ENCODE data around the gene EVPL.

- TF ChIP-seq CTCF (IDR thresholded peaks at IDR 0.05; ENCODE audit: insufficient read depth, low read depth, low read length) = no peak
- TF ChIP-seq EZH2 (IDR thresholded peaks at IDR 0.05; ENCODE audit: insufficient read depth, low read length) = no peak
These were observed 38.7 kb upstream of the EVPL start for GRCh38 chr17:76065775-76066174.

Data from astrocyte (in vitro differentiated cells and primary cell).